HEK293T (cell line): ENCODE data around the gene MRPL19.

ENCODE experiments used
- CTCF ChIA-PET: fragments of 350-600 bp; formaldehyde crosslinking; extraction: SDS; loops from one replicate; lab custom pipeline; 2021; ENCODE audit warnings: antibody characterized with exemption, inconsistent platforms; lab: Yijun Ruan, JAX
- POLR2A ChIA-PET: fragments of 350-600 bp; formaldehyde crosslinking; extraction: SDS; loops from one replicate; lab custom pipeline; 2020; ENCODE audit warnings: antibody characterized with exemption, inconsistent platforms; lab: Yijun Ruan, JAX
- DNase-seq: peaks from one replicate; pipeline ENCODE4 v3.0.0; 2012; ENCODE audit warnings: mixed read lengths; ENCODE audit errors: extremely low spot score
- ARNT ChIP-seq: fragments of 450-650 bp; IDR thresholded peaks from 2 replicates; pipeline ENCODE4 v1.6.1; 2017; ENCODE audit warnings: mild to moderate bottlenecking
- BHLHE40 ChIP-seq: fragments of 450-650 bp; IDR thresholded peaks from 2 replicates; pipeline ENCODE4 v1.6.1; 2016; ENCODE audit warnings: mild to moderate bottlenecking, moderate library complexity, borderline replicate concordance
- CTBP1 ChIP-seq: fragments of 450-650 bp; IDR thresholded peaks from 2 replicates; pipeline ENCODE4 v1.6.1; 2016; ENCODE audit warnings: borderline replicate concordance
- ELF4 ChIP-seq: fragments of 450-650 bp; IDR thresholded peaks from 2 replicates; pipeline ENCODE4 v1.6.1; 2017; ENCODE audit warnings: antibody characterized with exemption
- FOXA1 ChIP-seq: fragments of 450-650 bp; IDR thresholded peaks from 2 replicates; pipeline ENCODE4 v1.6.1; 2016; ENCODE audit warnings: mild to moderate bottlenecking
- FOXK2 ChIP-seq: fragments of 450-650 bp; IDR thresholded peaks from 2 replicates; pipeline ENCODE4 v1.6.1; 2016; ENCODE audit warnings: mild to moderate bottlenecking
- FOXM1 ChIP-seq: fragments of 450-650 bp; IDR thresholded peaks from 2 replicates; pipeline ENCODE4 v1.6.1; 2017; ENCODE audit warnings: mild to moderate bottlenecking, borderline replicate concordance
- HDGF ChIP-seq: fragments of 450-650 bp; IDR thresholded peaks from 2 replicates; pipeline ENCODE4 v1.6.1; 2017; ENCODE audit warnings: antibody characterized with exemption, borderline replicate concordance
- L3MBTL2 ChIP-seq: fragments of 450-650 bp; conservative IDR thresholded peaks from 2 replicates; pipeline ENCODE4 v1.6.1; 2016; ENCODE audit warnings: mild to moderate bottlenecking
- LEF1 ChIP-seq: fragments of 450-650 bp; IDR thresholded peaks from 2 replicates; pipeline ENCODE4 v1.6.1; 2017; ENCODE audit warnings: mild to moderate bottlenecking, borderline replicate concordance
- NFRKB ChIP-seq: fragments of 450-650 bp; IDR thresholded peaks from 2 replicates; pipeline ENCODE4 v1.6.1; 2016; ENCODE audit warnings: mild to moderate bottlenecking, moderate library complexity
- SP1 ChIP-seq: fragments of 450-650 bp; IDR thresholded peaks from 2 replicates; pipeline ENCODE4 v1.6.1; 2017
- SUZ12 ChIP-seq: fragments of 450-650 bp; IDR thresholded peaks from 2 replicates; pipeline ENCODE4 v1.6.1; 2016; ENCODE audit warnings: mild to moderate bottlenecking
- TARDBP ChIP-seq: fragments of 450-650 bp; IDR thresholded peaks from 2 replicates; pipeline ENCODE4 v1.6.1; 2016
- ZNF384 ChIP-seq: fragments of 450-650 bp; IDR thresholded peaks from 2 replicates; pipeline ENCODE4 v1.6.1; 2016
- TF ChIP-seq, protein P1 (sequence below): fragments of 450-650 bp; IDR thresholded peaks from 2 replicates; pipeline ENCODE4 v1.6.1; 2016

Gene MRPL19

DNA sequence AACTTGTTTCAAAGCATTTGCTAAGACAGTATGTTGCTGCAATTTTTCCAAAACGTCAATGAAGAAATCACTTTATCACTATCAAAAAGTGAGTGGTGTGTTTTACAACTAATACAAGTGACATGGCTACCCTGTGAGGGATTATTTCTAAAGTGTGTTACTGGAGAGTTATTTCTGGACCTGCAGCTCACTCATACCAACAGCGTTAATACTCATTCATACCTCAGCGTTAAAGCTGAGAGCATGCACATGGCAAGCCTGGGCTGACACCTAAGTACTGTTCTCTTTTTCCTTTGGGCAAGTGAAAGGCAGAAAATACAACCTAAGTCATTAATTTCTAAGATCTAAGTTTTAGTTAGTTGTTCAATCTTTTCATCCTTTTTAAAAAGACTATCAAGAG, 13.0 kb upstream of the MRPL19 start:
- ChIA-PET POLR2A (no interaction called here), CTCF (no interaction called here)
- DNase-seq = no peak
- TF ChIP-seq TARDBP = no peak
- no peak for TF ChIP-seq LEF1
- no peak for TF ChIP-seq FOXA1
- TF ChIP-seq BHLHE40 = no peak

DNA sequence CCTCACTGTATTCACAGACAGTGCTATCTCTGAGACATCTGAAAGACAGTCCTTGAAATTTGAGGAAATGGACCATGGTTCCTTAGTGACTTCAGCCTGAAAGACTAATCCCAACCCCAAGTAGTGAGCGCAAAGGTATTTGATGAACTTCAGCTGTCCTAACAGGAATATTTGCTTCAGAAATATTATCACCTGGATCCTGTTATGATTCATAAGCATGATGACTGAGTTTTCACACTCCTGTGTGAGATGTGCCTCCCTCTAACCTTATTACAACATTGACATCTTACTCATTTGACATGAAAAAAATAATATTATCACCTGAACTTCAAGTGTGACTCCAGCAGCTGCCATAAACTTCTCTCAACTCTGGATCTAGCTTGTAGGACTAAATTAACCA, 11.6 kb upstream of the MRPL19 start:
- no peak for DNase-seq
- POLR2A ChIA-PET = interaction anchor here (2.0 kb wide), 1 partner anchor 12 kb away, joined by 4 read pairs; the partner anchor contains the start of gene MRPL19
- CTCF ChIA-PET = no interaction called here
- no peak for TF ChIP-seq NFRKB
- no peak for TF ChIP-seq ARNT
- no peak for TF ChIP-seq L3MBTL2
- no peak for TF ChIP-seq FOXA1
- TF ChIP-seq HDGF = no peak
- TF ChIP-seq, protein P1, sequence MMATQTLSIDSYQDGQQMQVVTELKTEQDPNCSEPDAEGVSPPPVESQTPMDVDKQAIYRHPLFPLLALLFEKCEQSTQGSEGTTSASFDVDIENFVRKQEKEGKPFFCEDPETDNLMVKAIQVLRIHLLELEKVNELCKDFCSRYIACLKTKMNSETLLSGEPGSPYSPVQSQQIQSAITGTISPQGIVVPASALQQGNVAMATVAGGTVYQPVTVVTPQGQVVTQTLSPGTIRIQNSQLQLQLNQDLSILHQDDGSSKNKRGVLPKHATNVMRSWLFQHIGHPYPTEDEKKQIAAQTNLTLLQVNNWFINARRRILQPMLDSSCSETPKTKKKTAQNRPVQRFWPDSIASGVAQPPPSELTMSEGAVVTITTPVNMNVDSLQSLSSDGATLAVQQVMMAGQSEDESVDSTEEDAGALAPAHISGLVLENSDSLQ = no peak
- no peak for TF ChIP-seq SUZ12
- no peak for TF ChIP-seq FOXM1
- TF ChIP-seq ELF4 = no peak
- no peak for TF ChIP-seq CTBP1
- no peak for TF ChIP-seq BHLHE40

DNA sequence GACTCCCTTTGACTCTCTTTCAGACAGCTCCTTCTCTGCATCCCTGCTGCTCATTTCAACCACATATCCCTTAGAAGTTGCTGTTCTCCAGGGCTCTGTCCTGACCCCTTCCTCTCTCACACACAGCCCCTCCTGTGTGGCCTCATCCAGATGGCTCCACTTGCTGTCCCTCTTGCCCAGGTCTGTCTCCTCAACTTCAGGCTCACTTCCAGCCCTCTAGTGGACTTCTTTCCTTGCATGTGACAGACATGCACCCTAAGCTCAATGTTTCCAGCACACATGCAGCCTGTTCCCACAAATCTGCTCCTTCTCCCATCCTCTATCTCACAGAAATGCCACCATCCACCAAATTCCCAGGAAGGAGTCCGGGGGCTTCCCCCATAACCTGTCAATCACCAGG, 9.0 kb upstream of the MRPL19 start:
- no peak for TF ChIP-seq FOXA1
- no peak for TF ChIP-seq LEF1
- TF ChIP-seq FOXM1 = no peak
- TF ChIP-seq ZNF384 = no peak
- no peak for TF ChIP-seq BHLHE40
- no peak for TF ChIP-seq FOXK2
- TF ChIP-seq, protein P1 = peak; percentile 29; the same call in 1 of the 2 replicates
- TF ChIP-seq ELF4 = no peak
- ChIA-PET CTCF (interaction anchor here (1.0 to 1.7 kb wide), 2 partner anchors 9 to 29 kb away, joined by 3 to 7 read pairs; no protein-coding TSS in a partner anchor), POLR2A (interaction anchor here (0.9 kb wide), 1 partner anchor 9 kb away, joined by 3 read pairs; the partner anchor contains the start of gene MRPL19)
- no peak for DNase-seq

DNA sequence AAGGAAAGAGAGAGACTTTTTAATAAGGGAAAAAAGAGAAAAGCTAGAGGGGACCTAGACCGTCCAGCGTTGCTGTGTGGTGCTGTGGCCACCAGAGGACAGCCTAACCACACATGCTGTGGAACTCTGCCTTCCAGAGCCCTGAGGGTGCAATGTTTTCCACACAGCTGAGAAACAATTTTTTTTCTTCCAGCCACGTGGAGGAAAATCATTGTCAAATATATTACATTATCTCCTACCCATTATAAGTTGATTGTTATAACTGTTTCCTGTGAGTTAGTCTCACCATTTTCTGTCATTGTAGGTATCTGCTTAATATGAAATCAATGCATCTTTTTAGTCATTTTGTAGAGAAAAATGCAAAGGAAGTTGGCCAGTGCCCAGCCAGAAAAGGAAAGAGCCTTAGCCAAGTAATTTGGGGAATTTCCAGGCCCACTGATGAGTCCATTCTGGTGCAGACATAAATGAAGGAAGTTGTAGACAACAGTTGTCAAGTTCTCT, 5.9 kb upstream of the MRPL19 start:
- DNase-seq = peak; percentile 68
- ChIA-PET CTCF (interaction anchor here (0.5 to 1.7 kb wide), 6 partner anchors 9 to 174 kb away, joined by 3 to 6 read pairs (median 4); no protein-coding TSS in a partner anchor), POLR2A (no interaction called here)
- peak; percentile 84 for TF ChIP-seq ZNF384
- no peak for TF ChIP-seq TARDBP

DNA sequence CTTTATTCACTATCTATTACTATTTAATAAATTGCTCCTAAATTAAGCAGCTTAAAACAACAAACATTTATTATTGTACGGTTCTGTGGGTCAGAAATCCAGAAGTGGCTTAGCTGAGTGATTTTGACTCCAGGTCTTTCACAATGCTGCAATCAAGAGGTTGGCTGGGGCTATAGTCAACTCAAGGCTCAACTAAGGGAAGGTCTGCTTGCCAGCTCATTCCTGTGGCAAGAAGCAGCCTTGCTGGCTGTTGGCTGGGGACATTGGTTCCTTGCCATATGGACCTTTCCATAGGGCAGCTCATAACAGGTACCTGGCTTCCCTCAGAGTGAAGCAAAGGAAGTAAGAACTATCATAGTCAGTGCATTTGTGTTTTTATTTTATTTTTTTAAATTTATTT, 5.0 kb upstream of the MRPL19 start:
- ChIA-PET CTCF (interaction anchor here (1.7 kb wide), 2 partner anchors 26 to 35 kb away, joined by 6 read pairs; no protein-coding TSS in a partner anchor), POLR2A (interaction anchor here (0.8 kb wide), 1 partner anchor 69 kb away, joined by 3 read pairs; the partner anchor contains the start of gene GCFC2)
- DNase-seq = no peak
- TF ChIP-seq ARNT (no peak), FOXK2 (no peak), L3MBTL2 (no peak)

DNA sequence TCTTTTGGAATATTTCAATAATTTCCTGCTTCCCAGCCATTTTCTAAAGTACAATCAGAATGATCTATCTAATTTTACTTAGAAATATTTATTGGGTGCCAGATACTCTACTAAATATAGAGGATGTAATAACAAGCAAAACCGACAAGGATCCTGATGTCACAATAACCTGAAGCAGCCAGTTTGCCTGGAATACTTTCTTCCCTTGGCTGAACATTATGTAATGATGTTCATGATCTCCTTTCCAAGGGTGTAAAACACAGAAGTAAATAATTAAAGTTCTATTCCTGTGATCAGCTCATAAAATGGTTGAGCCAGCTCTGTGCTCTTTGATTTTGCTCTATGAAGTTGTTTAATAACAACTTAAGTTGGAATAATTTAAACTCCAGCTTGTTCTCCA, 2.6 kb upstream of the MRPL19 start:
- POLR2A ChIA-PET = no interaction called here
- no peak for TF ChIP-seq HDGF
- no peak for DNase-seq
- CTCF ChIA-PET = no interaction called here

DNA sequence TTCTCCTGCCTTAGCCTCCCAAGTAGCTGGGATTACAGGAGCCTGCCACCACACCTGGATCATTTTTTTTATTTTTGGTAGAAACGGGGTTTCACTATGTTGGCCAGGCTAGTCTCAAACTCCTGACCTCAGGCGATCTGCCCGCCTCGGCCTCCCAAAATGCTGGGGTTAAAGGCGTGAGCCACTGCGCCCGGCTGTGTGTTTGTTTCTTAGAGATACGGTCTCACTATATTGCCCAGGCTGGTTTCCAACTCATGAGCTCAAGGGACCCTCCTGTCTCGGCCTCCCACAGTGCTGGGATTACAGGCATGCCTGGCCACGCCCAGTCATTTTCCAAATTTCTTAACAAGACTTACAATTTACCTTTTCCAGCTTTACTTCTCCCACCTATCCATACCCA, 940 bp upstream of the MRPL19 start:
- POLR2A ChIA-PET = interaction anchor here (0.7 kb wide), 1 partner anchor 1205 kb away, joined by 3 read pairs; no protein-coding TSS in a partner anchor
- TF ChIP-seq L3MBTL2 (no peak), LEF1 (no peak), SP1 (no peak), ELF4 (no peak), CTBP1 (no peak), ZNF384 (no peak), SUZ12 (no peak)

DNA sequence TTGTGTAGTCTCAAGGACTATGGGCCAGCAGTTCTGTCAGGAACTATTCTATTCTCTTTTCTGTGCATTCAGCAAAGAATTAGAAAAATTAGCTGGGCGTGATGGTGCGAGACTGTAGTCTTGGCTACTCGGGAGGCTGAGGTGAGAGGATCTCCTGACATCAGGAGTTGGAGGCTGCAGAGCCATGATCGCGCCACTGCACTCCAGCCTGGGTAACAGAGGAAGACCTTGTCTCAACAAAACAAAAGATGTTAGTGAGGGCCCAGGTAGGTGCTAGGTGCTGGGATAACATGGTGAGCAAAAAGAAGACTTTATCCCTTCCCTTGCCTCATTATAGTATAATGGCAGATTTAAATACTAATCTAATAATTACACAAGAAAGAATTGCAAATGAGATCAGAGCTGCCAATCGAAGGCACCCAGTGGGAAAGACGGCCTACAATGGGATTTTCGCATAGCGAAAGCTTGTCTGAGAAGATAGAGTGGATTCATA, 447 bp upstream of the MRPL19 start:
- ChIA-PET CTCF (no interaction called here), POLR2A (interaction anchor here (0.7 to 2.0 kb wide), 5 partner anchors 9 to 1204 kb away, joined by 3 to 13 read pairs (median 4); partner anchors contain the start of gene GCFC2)
- TF ChIP-seq, protein P1 = 0 out of 2 replicates have a peak, but pooled peaks have one; percentile 12
- TF ChIP-seq FOXM1 = no peak
- TF ChIP-seq TARDBP = no peak
- TF ChIP-seq L3MBTL2 = peak; percentile 77; the same call in 1 of the 2 replicates

More for the DNA sequence above, 940 bp upstream of the MRPL19 start:
- no peak for DNase-seq
- CTCF ChIA-PET = no interaction called here

More for the DNA sequence above, 447 bp upstream of the MRPL19 start:
- DNase-seq = no peak
